KOPT-K1 (cell line): Measurements from ENCODE around the gene CITED2.
A peak's percentile ranks its signal among the peaks of the same experiment; 100 is the strongest.
"Not testable (repeated sequence)": the region's sequence is repeated elsewhere in the genome, so short reads cannot be mapped to it uniquely, and the experiment has no call there.

ENCODE experiments used
- H3K27ac ChIP-seq: fragments of 200-600 bp; sonication (generic); 2 replicates; pipeline ENCODE4 v1.5.1; 2016; ENCODE audit warnings: antibody characterized with exemption, mild to moderate bottlenecking, low read depth, low read length; ENCODE audit not compliant: poor library complexity, severe bottlenecking
- H3K36me3 ChIP-seq: fragments of 200-600 bp; sonication (generic); 2 replicates; pipeline ENCODE4 v1.5.1; 2017; ENCODE audit warnings: antibody characterized with exemption, mild to moderate bottlenecking, low read length, moderate library complexity; ENCODE audit not compliant: insufficient read depth
- H3K9me3 ChIP-seq: fragments of 200-600 bp; sonication (generic); 2 replicates; pipeline ENCODE4 v1.5.1; 2017; ENCODE audit warnings: antibody characterized with exemption, low read length, mild to moderate bottlenecking; ENCODE audit not compliant: insufficient read depth, poor library complexity, severe bottlenecking

The CITED2 gene

DNA sequence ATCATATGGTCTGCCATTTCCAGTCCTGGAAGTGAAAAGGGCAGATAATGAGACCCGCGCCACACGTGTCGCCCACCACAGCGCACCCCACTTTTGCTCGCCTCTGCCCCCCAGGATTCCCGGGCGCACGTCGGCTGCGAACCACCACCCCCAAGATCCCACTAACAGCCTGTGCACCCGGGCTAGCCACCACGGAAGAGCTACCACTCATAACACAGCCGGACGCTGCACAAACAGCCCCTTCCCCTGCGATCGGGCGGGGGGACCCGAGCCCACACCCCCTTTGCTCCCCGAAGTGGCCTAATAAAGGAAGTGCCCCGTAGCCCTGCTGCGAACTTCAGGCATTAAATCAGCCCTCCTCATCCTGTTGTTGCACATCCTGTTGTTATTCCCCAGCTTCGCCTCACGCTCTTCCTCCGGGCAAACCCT is 506 bp downstream of the CITED2 start:
- no peaks in the 10 kb centered on the region for H3K36me3 ChIP-seq
- no peaks in the 10 kb centered on the region for H3K9me3 ChIP-seq
- peak overlapping the region; percentile 72 for H3K27ac ChIP-seq

DNA sequence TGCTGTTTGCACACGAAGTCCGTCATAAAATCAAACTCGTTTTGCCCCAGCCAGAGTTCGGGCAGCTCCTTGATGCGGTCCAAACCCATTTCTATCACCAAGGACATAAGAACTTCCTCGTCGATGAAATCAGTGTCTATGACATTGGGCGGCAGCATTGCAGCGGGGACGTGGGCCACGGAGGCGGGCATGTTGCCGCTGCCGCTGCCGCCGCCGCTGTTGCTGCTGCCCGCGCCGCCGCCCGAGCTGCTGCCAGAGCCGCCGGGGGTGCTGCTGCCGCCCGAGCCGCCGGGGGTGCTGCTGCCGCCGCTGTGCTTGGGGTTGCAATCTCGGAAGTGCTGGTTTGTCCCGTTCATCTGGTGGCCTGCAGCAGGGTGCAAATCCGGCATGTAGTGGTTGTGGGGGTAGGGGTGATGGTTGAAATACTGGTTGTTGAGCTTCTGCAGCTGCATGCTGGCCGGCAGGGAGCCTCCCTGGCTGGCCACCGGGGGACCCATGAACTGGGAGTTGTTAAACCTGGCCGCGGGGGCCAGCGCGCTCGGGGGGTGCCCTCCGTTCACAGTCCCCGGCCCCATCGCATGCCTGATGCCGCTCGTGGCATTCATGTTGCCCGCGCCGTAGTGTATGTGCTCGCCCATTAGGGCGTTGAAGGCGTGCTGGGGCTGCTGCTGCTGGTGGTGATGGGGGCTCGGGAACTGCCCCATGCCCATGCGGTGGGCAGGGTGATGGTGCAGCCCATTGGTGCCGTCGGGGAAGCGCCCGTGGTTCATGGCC is 1.1 kb downstream of the CITED2 start:
- H3K9me3 ChIP-seq = no peaks in the 10 kb centered on the region
- peak overlapping the region; percentile 72 for H3K27ac ChIP-seq
- no peaks in the 10 kb centered on the region for H3K36me3 ChIP-seq

DNA sequence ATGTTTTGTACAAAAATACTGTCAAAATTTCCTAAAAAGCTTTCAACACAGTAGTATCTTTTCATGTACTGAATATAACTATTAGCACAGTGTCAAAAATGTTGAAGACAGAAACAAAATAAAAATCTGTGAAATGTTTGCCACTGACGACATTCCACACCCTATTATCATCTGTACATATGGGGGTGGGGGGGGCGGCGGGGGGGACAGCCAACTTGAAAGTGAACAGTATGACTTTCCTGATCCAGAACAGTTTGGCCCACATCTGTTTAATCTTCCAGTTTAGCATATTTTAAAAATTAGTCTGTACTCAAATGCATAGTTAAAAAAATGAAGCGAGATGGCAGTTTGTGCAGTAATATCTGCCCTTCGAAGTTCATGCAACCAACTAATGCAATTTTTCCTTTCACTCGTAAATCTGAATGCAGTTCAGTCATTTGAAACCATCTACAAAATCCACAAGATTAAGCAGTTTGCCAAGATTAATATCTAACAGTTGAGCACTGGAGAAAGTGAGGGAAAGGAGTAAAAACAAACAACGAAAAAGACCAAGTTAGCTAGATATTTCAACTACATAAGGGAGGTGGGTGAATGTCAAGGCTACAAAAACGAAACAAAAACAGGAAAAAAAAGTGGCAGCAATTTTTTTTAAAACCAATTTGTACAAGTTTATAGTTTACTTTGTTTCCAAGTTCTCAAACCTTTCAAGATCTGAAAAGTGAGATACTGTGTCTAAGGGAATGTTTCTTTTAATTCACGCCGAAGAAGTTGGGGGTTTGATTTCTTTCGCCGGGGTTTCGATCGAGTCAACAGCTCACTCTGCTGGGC is 1.9 kb downstream of the CITED2 start:
- peak overlapping the region; percentile 72 for H3K27ac ChIP-seq
- H3K36me3 ChIP-seq = no peaks in the 10 kb centered on the region
- H3K9me3 ChIP-seq = no peaks in the 10 kb centered on the region

DNA sequence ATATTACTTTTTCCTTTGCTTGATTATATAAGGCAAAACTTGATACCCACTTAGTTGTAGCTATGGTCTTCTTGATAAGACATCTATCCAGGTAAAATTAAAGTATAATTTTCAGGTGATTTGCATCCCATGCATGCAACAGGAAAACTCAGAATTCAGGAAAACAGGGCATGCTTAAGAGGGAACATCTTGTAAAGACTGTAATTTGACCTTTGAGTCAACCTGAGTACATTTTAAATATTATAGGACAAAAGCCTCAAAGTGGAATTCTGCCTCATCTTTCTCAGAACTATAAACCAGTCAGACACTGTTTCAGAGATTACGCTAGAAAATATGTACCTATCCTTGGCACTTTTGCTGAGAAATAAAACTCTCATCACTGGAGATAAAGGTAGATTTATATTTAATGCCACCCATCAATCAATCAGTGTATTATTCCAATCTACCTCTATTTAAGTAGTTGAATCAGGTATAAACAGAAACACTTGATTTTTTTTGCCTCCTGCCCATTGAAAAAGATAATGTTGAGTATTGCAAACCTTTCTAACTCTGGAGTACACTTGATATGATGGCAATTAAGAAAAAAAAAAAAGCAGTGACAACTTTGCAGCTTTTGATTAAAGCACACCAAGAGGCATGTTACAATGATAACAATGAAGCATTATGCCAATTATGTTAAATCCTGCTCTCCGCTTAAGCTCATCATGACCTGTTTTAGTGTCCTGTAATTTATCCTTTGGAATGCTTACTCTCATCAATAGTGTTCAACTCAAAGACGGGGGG is 2.8 kb downstream of the CITED2 start:
- no peaks in the 10 kb centered on the region for H3K36me3 ChIP-seq
- H3K9me3 ChIP-seq = no peaks in the 10 kb centered on the region
- H3K27ac ChIP-seq = no peak overlapping the region

DNA sequence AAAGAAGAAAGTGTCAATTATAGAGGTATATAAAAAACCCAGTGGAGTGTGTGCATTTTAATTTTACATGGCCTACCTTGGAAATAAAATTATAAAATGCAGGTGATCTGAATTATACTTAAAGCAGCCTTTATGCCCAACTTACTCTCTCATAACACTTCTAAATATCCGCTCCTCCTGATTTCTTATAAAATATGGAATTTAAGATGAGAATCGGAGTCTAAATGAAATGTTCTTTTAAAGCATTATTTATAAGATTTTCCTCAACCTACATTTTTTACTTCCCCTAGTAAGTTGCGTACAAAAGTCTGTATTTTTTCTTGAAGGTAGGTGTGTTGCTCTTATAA is 3.5 kb downstream of the CITED2 start:
- Histone ChIP-seq H3K27ac (no peak overlapping the region), H3K9me3 (no peaks in the 10 kb centered on the region), H3K36me3 (no peaks in the 10 kb centered on the region)

DNA sequence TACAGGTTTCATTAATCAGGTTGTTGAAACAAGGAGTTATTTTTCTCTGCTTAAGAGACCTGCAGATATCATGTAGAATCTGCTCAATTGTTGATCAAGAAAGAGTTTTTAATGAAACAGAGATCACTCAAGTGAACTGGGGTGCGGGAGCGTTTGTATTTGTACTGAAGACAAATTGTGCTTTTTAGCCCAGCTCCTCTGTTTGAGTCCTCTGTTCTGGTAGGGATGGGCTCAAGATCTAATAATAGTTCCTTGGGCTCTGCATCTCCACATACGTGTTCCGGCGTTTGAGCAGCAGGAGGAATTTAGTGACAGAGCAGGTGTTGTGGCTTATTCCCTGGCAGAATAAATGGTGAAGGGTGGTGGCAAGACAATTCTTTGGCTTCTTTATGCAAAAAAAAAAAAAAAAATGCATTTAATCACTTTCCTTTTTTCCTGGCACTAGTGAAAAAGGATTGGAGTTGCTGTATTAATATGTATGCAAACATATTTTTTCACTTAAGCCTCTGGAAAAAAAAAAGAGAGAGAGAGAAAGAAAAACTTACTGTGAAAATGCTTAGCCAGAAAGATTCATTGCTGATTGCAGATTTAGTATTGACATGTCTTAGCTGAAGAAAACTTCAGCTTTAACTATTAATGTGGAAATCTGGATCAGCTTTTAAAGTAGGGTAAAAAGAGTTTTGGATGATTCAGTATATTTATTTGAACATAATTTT is 4.0 kb downstream of the CITED2 start:
- no peaks in the 10 kb centered on the region for H3K9me3 ChIP-seq
- H3K27ac ChIP-seq = no peak overlapping the region
- H3K36me3 ChIP-seq = no peaks in the 10 kb centered on the region

DNA sequence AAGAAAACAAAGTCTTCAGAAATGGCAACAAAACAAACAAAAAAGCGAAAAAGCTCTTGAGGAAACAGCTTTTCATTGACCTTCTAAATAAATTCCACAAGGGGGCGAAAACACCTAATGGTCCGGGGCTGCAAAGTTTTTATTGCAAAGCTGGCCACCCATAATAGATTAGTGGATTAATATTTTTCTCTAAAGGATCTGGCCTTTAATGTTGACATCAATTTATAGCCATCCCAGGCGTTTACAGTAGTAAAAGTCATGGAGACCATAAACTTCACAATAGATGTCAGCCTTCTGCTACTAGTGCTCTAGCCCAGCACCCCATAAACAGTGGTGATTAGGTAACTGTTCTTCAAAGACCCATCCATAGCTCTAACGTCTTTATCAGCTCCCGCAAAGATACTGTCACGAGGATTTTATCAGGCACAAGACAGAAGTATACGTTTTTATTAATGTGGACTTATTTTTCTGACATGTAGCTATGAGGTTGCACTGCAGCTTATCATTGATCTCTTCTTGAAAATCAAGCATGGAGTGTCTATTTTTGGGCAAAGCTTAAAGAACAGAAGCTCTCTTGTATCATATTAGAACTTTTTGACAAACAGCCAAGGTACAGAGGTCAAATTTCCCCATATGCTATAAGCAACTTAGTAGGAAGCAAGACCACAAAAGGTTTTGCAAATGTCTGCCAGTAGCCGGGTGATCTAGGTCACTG is 4.7 kb downstream of the CITED2 start:
- no peaks in the 10 kb centered on the region for H3K36me3 ChIP-seq
- H3K9me3 ChIP-seq = no peaks in the 10 kb centered on the region
- H3K27ac ChIP-seq = no peak overlapping the region

DNA sequence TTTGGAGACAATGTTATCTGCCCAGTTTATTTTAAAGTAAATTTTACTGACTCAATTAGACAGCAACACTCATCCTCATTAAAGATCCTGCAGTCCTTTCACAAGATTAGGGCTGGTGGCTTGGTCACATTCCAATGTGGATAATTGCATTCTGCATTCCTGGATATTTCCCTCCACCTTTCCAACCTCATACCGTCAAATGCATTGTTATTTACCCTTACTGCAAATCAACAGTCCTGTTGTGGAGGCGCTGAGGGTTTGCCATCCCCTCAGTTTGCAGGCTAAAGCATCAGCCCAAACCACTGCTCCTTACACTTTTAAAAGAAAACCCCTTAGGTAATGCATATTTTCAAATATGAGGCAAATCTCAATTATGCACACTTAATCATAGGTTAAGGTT is 5.4 kb downstream of the CITED2 start:
- Histone ChIP-seq H3K27ac (no peak overlapping the region), H3K36me3 (no peaks in the 10 kb centered on the region), H3K9me3 (no peaks in the 10 kb centered on the region)

DNA sequence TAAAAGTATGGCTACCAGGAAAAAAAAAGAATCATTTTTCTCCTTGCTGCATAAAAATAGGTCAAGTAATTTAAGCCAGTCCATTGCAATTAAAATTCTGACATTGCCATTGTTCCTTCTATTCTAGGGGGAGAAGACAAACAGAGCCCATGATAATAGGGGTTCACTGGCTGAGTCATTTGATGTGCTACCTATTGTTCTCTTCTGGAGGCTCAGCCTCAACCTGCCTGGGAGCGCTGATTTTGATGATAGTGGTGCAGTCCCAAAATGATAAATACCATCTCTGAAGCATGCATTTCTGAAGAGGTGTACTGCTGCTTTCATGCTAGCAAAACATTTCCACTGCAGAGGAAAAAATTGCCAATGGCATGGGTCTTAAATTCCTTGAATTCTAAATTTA is 5.8 kb downstream of the CITED2 start:
- Histone ChIP-seq H3K27ac (no peak overlapping the region), H3K9me3 (no peaks in the 10 kb centered on the region), H3K36me3 (no peaks in the 10 kb centered on the region)

DNA sequence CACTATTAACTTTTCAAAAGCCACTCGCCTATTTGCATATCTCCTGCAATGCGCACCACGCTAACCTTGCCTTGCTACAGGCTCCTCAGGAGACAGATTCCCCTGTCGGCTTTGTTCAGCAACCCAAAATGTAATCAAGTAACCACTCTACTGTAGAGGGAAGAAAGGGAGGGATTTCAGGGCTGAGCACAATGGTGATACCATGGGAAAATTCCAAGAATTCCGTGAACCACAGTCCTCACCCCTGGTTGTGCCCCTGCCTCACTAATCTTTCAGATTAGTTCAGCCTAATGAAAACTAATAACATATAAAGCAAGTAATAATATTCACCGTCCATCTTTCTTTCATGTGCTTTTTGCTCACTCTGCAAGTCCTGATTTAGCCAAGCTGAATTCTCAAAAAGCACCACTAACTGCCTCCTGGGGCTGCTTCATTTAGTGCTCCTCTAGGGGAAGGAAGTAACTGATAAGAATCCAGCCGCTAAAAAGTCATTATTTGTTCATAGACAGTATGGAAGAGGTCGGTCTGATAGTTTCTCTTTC is 6.6 kb downstream of the CITED2 start:
- H3K36me3 ChIP-seq = no peaks in the 10 kb centered on the region
- no peak overlapping the region for H3K27ac ChIP-seq
- no peaks in the 10 kb centered on the region for H3K9me3 ChIP-seq

DNA sequence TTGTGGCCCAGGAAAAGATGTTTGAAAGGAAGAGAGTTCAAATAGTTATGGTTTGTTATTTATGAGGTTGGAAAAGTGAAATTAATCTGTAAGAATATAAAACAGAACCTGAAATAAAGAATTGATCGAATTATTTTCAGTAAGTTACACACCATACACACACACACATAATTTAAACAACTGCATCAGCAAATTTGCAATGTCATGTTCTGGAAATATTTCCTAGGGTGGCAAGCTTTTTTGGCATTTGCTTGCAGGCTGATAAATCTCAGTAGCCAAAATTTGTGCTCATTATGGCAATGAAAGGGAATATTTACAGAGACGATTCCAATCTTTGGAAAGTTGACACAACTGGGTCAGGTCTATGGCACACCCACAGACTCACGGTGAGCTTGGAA is 9.5 kb downstream of the CITED2 start:
- Histone ChIP-seq H3K36me3 (no peaks in the 10 kb centered on the region), H3K9me3 (no peaks in the 10 kb centered on the region), H3K27ac (no peak overlapping the region)

DNA sequence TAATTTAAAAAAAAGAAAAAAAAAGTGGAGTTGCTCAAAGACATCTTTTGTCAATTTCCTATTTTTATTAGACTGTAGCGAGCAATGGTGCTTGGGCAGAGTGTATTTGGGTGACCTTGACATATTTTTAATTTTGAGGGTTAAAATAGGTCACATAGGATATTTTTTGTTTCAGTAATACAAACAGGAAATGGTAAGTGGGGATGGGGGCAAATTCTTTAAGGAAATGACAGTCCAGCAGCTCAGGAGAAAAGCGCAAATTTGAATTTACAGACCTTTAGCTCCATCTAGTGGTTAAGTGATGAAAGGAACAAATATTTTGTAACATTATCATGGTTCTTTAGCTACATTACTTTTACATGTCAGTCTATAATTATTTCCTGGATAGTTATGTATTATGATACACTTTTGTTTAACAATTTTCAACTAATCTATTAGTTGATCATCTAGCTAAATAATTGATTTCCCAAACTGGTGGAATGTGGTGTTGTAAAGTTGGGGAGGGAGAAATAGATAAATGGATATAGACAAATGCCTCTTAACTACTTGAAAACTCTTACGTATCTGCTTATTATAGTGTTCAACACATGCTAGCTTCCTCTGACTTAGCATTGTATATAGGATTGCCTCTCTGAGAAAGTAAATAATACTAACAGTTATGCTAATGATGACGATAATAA is 10.0 kb downstream of the CITED2 start:
- Histone ChIP-seq H3K36me3 (no peaks in the 10 kb centered on the region), H3K27ac (peak overlapping the region; percentile 38), H3K9me3 (no peaks in the 10 kb centered on the region)

DNA sequence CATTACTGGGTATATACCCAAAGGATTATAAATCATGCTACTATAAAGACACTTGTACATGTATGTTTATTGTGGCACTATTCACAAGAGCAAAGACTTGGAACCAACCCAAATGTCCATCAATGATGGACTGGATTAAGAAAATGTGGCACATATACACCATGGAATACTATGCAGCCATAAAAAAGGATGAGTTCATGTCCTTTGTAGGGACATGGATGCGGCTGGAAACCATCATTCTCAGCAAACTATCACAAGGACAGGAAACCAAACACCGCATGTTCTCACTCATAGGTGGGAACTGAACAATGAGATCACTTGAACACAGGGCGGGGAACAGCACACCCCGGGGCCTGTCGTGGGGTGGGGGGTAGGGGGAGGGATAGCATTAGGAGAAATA is 10.7 kb downstream of the CITED2 start:
- H3K36me3 ChIP-seq, H3K9me3 ChIP-seq: not testable (repeated sequence)
- peak overlapping the region; percentile 38 for H3K27ac ChIP-seq

DNA sequence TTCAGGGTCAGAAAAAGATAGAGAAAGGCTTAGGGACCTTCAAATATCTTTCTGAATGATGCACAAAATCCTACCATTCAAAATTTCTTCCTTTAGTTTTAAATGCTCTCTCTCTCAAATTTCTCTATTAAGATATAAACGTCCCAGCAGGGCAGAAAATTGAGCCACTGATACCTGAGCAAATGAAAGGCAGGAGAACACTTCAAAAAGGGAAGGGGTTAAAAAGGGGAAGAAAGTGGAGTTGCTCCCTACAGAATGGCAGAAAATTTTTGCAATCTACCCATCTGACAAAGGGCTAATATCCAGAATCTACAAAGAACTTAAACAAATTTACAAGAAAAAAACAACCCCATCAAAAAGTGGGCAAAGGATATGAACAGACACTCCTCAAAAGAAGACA is 11.3 kb downstream of the CITED2 start:
- H3K27ac ChIP-seq = peak overlapping the region; percentile 38
- not testable (repeated sequence) for H3K9me3 ChIP-seq

More for the DNA sequence above, 11.3 kb downstream of the CITED2 start:
- H3K36me3 ChIP-seq = not testable (repeated sequence)
